PC-9 (cell line): ENCODE data around the gene ADGRV1.

Experiments used
- CTCF ChIP-seq: fragments of 200-600 bp; sonication (generic); conservative IDR thresholded peaks from 2 replicates; pipeline ENCODE4 v1.6.1; 2017; ENCODE audit warnings: mixed run types, antibody characterized with exemption, mild to moderate bottlenecking, moderate library complexity
- EZH2 ChIP-seq: fragments of 200-600 bp; sonication (generic); IDR thresholded peaks from 2 replicates; pipeline ENCODE4 v1.8.0; 2017; ENCODE audit warnings: antibody characterized with exemption, low read depth

GRCh38 chr5:90612919-90613318 lies 54.3 kb downstream of the ADGRV1 start:
- TF ChIP-seq EZH2 (no peak), CTCF (no peak)
